Left kidney (tissue), 8 donors: ENCODE data around the gene MOSMO. TPM values are rescaled to one million over a fixed set of nuclear protein-coding genes. Genes with fewer than 3 reads are reported as not detected.

Source experiments
- DNase-seq: peaks from one replicate; pipeline ENCODE4 v3.0.0-alpha.2; 2013
- long read RNA-seq, 8 donors: transcript quantifications; one replicate each; lab custom pipeline, GENCODE V29; 2026
- polyA plus RNA-seq: library from polyadenylated mRNA; unstranded; fragments of 120-200 nt; gene quantifications from one replicate; pipeline ENCODE4 v1.2.1, GENCODE V29; 2013; ENCODE audit not compliant: insufficient read length

Gene MOSMO
- 24.5 TPM for polyA plus RNA-seq
- long read RNA-seq, donor 1, full-length matches to known transcripts = 19 of 25 reads
- long read RNA-seq, donor 1, partial matches to known transcripts = 6 of 25 reads
- long read RNA-seq, donor 1, other reads (novel, unspliced or antisense) = 0 of 25 reads
- long read RNA-seq, donor 2, full-length matches to known transcripts = 5 of 5 reads
- long read RNA-seq, donor 2, partial matches to known transcripts = 0 of 5 reads
- long read RNA-seq, donor 2, other reads (novel, unspliced or antisense) = 0 of 5 reads
- long read RNA-seq, donor 3, full-length matches to known transcripts = 6 of 6 reads
- long read RNA-seq, donor 3, partial matches to known transcripts = 0 of 6 reads
- long read RNA-seq, donor 3, other reads (novel, unspliced or antisense) = 0 of 6 reads
- long read RNA-seq, donor 4, full-length matches to known transcripts = 2 of 2 reads
- long read RNA-seq, donor 4, partial matches to known transcripts = 0 of 2 reads
- long read RNA-seq, donor 4, other reads (novel, unspliced or antisense) = 0 of 2 reads
- long read RNA-seq, donor 5, full-length matches to known transcripts = 4 of 4 reads
- long read RNA-seq, donor 5, partial matches to known transcripts = 0 of 4 reads
- long read RNA-seq, donor 5, other reads (novel, unspliced or antisense) = 0 of 4 reads
- long read RNA-seq, donor 6, full-length matches to known transcripts = 9 of 9 reads
- long read RNA-seq, donor 6, partial matches to known transcripts = 0 of 9 reads
- long read RNA-seq, donor 6, other reads (novel, unspliced or antisense) = 0 of 9 reads
- long read RNA-seq, donor 7, full-length matches to known transcripts = 4 of 4 reads
- long read RNA-seq, donor 7, partial matches to known transcripts = 0 of 4 reads
- long read RNA-seq, donor 7, other reads (novel, unspliced or antisense) = 0 of 4 reads
- long read RNA-seq, donor 8, partial matches to known transcripts = 0 of 2 reads
- long read RNA-seq, donor 8, other reads (novel, unspliced or antisense) = 0 of 2 reads

DNA sequence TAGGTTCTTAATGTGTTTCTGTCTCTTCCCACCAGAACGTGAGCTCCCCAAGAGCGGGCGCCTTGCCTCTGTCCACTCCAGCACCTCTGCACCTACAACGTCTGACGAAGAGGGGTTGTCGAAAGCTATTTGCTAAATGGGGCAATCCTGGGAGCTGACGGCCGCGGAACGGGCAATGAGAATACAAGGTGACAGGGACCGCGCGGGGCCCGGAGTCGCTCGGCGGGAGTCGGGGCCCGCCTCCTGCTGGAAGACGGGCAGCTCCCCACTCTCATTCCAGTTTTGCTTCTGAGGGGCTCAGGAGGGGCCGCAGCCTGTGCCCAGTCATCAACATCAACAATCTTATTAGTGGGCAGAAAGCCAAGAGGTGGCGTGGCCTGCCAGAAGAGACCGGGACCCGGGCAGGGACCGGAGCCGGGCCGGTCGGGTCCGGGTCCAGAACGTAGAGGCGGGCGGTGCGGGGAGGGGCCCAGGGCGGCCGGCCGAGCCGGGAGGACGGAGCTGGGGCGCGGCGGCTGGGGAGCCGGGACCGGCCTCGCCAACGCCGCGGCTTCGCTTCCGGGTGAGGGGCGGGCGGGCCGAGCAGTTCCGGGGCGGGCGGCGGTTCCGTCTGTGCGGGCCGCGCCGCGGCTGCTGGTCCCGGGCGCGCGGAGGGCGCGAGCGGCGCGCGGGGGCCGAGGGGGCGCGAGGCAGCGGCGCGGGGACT lies at the start of gene MOSMO:
Gene MOSMO, plus strand, starts transcription at position 603 of the 706 bp plus-strand sequence. CDS start 191 bp downstream, outside the sequence.
- DNase-seq = no peak

DNA sequence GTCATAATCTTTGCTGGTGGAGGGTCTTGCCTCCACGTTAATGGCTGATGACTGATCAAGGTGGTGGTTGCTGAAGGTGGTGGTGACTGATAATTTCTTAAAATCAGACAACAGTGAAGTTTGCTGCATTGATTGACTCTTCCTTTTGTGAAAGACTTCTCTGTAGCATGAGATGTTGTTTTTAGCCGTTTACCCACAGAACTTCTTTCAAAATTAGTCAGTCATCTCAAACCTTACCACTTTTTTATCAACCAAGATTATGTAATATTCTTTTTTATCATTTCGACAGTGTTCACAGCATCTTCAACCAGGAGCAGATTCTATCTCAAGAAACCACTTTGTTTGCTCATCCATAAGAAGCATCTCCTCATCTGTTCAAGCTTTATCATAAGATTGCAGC lies 48.9 kb upstream of the MOSMO start:
- no peak for DNase-seq

DNA sequence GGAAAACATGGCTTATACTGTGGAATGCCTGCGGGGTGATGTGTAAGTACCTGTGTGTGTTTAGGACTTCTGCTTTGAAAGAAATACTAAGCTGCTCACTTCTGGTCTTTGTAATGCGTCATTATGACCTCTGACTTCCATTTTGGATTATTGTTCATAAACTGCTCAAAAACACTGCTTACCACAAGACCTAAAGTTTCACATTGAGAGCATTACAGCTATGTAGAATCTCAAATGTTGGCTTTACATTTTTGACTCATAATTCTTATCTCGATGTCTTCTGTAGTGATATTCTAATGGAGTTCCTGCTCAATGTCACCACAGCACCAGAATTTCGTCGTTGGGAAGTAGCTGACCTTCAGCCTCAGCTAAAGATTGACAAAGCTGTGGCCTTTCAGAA lies 45.4 kb upstream of the MOSMO start:
- no peak for DNase-seq

DNA sequence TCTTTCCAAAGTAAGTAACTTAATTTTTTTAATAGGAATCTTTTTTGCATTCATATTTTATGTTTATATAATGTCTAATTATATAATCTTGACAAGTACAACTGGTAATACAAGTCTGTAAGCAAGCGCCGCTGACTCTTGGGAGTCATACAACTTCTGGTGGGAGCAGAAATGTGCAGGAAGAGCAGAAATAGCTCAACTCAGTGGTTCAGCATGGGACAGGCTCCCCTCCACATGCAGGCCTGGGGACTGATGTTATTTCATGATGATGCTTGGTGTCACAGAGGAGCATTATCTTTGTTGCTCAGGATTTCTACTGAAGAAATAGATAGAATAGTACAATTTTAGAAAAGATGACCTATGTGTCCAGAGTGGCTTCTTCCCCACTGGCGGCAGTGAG lies 44.0 kb upstream of the MOSMO start:
- no peak for DNase-seq

DNA sequence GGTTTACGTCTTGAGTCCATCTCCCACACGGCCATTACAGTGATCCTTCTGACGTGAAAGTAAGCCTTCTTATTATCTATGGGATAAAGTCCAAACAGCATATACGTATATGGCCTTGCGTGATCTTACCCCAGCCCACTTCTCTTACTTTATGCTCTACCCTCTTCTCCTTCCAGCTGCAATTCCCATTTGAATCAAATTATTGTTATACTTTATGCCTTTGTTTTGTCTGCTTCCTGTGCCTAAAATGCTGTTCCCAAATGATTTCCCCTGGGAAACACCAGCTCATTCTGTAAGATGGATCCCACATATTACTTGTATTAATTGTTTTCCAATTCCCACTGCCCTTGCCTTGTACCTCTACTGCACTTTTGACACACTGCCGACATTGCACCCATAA lies 43.6 kb upstream of the MOSMO start:
- no peak for DNase-seq

DNA sequence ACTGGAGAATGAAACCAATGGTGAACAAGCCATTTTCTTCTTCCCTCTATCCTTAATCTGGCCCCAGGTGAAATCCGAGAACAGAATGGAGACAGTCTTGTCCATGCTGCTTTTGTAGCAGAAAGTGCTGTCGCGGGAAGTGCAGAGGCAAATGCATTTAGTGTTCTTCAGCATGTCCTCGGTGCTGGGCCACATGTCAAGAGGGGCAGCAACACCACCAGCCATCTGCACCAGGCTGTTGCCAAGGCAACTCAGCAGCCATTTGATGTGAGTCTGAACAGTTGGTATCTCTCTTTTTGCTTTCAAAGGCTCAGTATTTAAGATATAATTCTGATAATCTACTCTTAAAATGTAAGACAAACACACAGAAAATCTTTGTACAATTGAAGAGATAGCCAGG lies 36.1 kb upstream of the MOSMO start:
- no peak for DNase-seq

DNA sequence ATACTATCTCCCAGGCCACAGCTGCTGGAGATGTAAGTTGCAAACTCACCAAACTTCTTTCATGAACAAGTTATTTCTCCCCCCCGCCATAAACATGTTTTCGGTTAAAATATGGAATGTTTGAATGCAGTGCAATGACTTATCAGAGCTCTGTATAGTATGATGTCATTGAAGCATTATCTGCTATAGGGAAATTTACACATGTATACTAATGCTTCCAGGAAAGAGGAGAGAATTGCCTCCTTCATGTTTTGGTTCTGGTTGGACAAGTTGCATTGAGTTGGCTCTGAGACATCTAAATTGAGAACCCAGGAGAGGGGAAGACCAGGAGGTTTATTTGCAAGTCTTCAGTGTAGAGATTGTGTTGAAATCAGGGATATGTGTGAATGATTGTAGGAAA lies 34.0 kb upstream of the MOSMO start:
- no peak for DNase-seq

DNA sequence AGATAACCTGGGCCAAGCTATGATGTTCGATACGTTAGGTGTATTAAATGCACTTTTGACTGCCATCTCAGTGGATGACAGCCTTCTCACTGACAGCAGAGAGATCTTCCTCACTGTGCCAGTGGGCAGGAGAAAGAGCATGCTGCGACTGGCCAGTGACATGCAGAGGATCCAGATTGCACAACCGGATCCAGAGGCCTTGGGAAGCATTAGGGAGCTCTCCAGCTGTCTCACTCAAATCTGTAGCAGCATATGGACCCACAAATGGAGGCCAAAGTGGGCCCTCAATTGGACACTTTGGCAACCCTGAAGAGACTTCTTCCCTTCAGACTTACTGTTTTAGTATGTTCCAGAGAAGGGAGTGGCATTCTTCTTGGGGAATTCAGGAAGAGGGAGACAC lies 27.9 kb upstream of the MOSMO start:
- DNase-seq = no peak

DNA sequence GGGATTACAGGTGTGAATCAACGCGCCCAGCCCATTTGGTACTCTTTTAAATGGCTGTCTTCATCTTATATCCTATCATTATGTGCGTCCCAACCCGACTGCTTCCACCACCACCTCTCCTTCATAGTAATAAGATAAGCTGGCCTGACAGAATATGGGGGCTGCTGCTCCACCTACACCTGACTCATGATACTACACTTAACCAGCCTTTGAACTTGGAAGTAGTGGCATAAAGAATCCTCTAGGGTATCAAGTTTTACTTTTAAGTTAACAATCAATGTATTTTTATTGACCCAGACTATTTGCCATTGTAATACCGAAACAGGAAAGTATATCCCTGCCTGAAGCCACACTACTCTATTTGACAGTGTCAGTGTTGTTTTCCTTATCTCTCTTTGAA lies 25.8 kb upstream of the MOSMO start:
- DNase-seq = no peak

DNA sequence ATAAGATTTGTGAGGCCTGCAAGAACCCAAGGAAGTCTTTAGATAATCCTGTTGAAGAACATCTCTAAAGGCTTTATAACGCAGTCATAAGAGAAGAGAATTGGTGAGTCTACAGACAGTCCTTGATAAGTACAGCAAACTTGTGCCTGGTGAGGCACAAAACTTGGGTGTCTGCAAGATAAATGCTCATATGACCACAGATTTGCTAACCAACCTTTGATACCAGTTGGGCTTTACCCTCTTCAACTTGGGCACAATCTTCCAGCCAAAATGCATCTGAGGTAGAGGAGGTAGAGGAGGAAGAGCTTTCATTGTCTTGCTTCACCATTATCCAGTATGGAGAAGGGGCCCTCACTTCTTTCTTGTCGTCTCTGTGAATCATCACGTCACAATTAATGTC lies 23.8 kb upstream of the MOSMO start:
- DNase-seq = no peak

DNA sequence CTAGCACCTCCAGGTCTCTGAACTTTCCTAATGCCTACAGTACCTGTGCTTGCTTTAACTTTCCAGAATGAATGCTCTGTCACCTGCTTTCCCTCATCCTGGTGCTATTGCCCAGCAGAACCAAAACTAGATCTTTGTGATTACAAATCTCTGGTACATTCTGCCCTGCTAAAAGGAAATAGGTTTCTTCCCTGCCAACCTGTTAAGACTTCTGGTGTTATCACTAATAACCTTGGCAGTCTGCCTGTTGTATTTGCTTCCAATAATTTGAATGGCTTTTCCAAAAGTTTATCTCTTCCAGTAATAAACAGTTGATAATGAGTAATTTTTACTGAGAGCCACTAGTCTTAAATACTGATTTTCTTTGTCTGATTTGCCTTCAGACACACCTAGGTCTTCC lies 22.4 kb upstream of the MOSMO start:
- no peak for DNase-seq

DNA sequence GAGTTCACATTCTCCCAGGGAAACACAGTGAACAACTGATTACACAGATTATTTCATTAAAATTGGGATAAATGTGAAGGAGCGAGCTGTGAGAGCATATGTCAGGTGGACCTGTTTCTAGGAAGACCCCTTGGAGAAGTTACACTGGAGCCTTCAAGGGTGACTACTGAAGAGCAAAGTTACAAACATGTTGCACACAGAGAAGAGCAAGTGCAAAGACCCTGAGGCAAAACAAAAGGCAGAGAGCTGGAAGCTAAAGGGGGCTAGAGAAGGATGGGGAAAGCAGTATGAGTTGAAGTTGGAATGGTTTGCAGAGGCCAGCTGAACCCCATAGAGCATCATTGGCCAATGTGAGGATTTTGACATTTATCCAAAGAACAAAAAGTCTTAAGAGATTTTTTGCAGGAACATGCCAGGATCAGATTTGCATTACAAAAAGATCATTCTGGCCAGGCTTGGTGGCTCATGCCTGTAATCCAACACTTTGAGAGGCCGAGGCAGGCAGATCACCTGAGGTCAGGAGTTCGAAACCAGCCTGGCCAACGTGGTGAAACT lies 21.1 kb upstream of the MOSMO start:
- no peak for DNase-seq

DNA sequence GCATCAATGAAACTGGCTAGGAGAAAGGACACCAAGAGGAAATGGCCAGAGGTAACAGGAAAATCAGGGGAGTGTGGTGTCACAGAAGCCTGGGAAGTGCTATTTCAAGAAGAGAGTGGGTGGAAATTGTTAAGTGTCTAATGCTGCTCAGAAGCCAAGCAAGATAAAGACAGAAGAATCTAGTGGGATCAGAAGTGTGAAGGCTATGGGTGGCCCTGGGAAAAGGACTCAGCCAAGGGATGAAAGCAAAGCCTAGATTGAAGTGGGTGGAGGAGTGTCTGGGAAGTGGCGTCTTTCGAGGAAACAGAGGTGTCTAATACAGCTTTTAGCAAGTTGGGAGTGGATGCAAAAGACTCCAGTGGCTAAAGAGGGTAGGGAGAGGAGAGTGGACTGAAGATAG lies 20.4 kb upstream of the MOSMO start:
- no peak for DNase-seq

DNA sequence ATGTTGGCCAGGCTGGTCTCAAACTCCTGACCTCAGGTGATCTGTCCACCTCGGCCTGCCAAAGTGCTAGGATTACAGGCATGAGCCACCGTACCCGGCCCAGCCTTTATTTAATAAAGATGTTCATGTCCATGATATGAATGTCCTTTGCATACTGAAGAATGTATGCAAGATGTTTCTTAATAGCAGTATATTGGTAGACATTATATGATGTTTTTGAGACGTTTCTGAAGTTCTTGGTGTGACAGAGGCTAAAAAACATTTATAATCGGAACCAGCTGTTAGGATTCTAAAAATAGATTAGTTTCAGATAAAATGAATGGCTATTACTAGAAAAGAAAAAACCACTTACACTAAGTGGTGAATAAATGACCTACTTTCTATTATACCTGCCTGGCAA lies 18.8 kb upstream of the MOSMO start:
- no peak for DNase-seq

DNA sequence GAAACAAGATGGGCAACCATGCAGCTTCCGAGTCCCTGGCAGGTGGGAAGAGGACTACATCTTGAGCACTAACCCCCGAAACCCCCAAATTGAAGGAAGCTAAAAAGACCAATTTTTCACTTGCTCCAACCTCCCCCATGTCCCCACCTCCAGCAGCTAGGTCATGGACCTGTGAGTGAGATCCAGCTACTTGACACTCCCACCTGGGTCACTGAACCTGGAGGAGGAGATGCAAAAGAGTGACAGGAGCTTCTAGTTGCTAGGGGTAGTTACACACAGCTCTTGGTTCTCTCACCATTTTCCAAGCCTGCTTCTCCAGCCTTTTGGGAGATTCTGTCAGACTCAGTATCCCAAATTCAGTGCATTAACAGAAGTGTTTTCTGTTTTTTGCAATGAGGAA lies 18.2 kb upstream of the MOSMO start:
- DNase-seq = no peak

DNA sequence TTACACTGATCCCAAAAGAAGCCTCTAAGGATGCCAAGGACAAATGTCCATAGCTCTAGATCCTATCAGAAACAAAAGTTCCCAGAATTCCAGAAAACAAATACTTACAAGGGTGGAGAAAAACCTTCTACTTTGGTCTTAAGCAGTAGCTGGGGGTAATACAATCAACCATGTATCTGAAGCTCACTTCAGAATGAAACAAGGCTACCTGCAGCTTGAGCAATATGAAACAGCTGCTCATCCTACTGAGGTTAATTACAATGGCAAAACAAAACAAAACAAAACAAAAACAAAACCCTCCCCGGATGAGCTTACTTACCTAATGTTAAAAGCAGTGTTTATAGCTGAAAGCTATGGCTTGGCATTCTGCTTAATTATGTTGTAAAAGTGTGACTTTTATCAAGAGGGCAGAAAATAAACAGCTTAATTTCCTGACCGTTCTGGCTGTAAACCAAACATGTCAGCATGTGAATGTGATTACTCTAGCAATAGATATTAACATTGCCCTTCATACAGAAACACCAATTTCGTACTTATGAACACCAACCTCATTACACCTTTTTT lies 17.4 kb upstream of the MOSMO start:
- no peak for DNase-seq

DNA sequence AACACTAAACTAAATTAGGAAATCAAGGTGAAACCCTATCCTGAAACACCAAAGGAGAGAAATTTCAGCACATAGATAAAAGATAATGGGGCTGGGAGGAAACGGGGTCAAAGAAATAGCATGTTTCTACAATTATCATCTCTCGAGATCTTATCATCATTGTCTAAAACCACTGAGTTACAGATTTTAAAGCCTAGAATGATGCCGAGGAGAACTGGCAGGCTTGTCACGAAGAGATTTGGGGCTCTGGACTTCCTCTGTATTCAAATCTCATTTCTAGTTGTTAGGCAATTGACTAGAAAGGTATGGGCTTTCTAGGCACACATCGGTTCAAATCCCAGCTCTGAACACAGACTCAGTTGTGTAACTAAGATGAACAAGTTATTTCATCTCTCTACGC lies 16.3 kb upstream of the MOSMO start:
- DNase-seq = no peak

DNA sequence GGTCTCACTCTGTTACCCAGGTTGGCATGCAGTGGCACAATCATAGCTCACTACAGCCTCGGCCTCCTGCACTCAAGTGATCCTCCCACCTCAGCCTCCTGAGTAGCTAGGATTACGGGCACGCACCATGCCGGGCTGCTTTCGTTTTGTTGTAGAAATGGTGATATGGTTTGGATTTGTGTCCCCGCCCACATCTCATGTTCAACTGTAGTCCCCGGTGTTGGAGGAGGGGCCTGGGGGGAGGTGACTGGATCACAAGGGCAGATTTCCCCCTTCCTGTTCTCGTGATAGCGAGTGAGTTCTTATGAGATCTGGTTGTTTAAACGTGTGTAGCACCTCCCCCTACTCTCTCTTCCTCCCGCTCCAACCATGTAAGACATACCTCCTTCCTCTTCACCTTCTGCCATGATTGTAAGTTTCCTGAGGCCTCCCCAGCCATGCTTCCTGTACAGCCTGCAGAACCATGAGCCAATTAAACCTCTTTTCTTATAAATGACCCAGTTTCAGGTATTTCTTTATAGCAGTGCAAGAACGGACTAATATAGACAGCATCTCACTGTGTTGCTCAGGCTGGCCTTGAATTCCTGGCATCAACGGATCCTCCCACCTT lies 12.9 kb upstream of the MOSMO start:
- DNase-seq = no peak

DNA sequence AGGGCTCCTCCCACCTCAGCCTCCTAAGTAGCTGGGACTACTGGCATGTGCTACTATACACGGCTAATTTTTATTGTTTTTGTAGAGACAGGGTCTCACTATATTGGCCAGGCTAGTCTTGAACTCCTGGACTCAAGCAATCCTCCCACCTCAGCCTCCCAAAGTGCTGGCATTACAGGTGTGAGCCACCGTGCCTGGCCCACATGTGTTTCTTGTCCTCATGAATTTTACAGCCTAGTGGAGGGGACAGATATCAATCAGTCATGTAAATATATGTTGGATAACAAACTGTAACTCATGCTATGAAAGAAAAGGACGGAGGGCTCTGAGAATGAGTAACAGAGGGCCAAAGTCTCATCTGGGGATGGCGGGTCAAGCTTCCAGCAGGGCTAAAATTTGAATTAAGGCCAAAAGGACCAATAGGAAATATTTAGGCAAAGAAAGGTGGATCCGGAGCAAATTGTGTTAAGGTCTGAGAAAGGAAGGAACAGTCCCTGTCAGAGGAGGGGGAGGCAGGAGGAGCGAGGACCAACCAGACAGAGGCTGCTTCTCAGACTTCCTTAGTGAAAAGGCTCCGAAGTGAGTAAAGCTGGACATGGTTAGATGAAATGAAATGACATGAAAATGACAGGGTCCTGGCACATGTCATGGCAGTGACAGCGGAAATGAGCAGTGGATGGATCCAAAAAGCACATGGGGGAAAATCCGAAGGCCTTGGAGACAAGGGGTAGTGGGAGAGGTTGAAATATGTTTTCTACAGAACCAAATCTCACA lies 10.8 kb upstream of the MOSMO start:
- no peak for DNase-seq

DNA sequence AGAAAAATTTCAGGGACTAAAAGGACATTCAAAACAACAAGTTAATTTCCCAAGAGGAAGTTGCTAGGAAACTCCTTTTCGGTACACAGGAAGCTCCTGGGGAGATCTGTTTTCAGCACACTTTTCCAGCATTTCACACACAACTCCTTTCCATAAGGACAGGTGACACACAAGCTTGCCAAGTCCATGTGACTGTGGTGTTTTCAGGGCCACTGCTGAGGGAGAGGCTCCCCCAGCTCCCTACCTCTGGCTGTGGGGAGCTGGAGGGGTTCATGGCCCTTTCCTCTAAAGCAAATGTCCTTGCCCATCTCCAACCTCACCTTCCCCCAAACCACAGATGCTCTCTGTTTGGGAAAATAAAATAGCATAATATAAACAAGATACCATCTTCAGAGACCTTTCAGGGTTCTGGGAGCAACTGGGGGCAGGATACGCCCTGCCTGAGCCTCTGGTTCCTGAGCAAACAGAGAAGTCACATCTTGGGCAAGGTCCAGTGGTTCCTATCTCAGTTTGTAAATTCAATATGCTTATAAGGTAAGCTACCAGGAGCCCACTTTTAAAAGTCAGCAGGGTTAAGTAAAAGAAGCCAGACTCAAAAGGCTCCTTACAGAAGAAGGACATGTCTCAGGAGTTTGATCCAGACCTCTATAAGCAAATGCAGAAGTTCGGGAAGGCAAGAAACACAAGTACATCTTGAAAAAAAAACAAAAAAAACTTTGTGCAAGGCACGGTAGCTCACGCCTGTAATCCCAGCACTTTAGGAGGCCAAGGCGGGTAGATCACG lies 10.0 kb upstream of the MOSMO start:
- no peak for DNase-seq
